ENCODE results near the gene SELENOI.
A peak's percentile ranks its signal among the peaks of the same experiment; 100 is the strongest.

- TF ChIP-seq CTCF (conservative IDR thresholded peaks at IDR 0.05; ENCODE audit: low read depth in 2 of 2) (peak; percentile 35 to 51), ZNF331 (CRISPR knock-in tag; IDR thresholded peaks at IDR 0.05; ENCODE audit: low read depth) (no peak)
Measured at GRCh38 chr2:26316041-26316440, 29.9 kb upstream of the SELENOI start.
